Fibroblast of the aortic adventitia (primary cell): Measurements from ENCODE around the gene TBL1XR1. TPM values are rescaled to one million over a fixed set of nuclear protein-coding genes. Genes with fewer than 3 reads are reported as not detected.

Source experiments
- DNase-seq: peaks from one replicate; pipeline ENCODE4 v3.0.0-alpha.2; 2010; ENCODE audit warnings: low read depth
- H3K4me3 ChIP-seq: 2 replicates; pipeline ENCODE4 v1.5.1; 2011; ENCODE audit warnings: low read depth, mild to moderate bottlenecking, control low read depth, low read length, moderate library complexity
- total RNA-seq: library from RNA; depleted of rRNA; stranded (reverse); fragments of >200 nt; gene quantifications from 2 replicates; pipeline ENCODE4 v1.2.3, GENCODE V29; 2012; ENCODE audit warnings: low replicate concordance
- TF ChIP-seq, protein P1 (sequence below): IDR thresholded peaks from 2 replicates; pipeline ENCODE4 v1.5.1; 2011; ENCODE audit warnings: mild to moderate bottlenecking, low read length, control low read depth, inconsistent platforms; ENCODE audit not compliant: insufficient read depth

TBL1XR1 gene
- total RNA-seq, 1 donor, result 171 TPM

DNA sequence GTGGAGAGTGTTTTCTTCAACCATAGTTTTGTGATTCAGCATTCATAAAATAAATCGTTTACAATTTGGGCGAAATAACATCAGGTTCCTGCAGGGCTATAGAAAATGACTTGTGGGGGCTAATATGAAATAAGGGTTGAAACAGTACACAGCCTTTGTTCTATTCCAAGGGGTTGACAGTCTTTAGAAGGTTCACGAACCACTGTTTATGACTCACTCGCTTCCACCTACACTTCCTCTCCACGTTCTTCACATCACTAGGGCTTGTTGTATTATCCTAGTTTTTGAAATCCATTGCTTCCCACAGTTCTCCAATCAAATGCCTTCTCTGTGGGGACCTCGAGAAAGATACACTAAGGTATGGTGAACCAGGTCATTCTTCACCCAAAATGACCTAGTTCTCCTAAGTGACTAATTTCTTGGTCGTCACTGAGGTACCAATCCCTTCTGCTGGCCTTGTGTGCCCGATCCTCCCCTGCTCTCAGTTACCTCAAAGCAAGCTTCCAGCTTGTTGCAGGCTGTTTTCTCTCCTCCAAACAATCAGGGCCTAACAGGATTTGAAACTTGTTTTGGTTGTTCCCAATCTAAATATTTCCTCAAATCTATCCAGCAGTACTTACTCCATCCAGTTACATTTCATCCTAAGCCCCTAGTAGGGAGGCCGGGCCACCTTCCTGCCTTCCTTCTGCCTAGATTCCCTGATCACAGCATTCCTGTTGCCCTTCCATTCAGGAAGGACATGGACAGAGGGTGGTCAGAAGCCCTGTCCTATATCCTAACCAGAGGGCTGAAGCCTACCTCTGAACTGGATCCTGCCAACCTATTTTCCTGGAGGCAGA, 23.1 kb upstream of the TBL1XR1 start:
- H3K4me3 ChIP-seq, result no peak overlapping the region
- TF ChIP-seq, protein P1, sequence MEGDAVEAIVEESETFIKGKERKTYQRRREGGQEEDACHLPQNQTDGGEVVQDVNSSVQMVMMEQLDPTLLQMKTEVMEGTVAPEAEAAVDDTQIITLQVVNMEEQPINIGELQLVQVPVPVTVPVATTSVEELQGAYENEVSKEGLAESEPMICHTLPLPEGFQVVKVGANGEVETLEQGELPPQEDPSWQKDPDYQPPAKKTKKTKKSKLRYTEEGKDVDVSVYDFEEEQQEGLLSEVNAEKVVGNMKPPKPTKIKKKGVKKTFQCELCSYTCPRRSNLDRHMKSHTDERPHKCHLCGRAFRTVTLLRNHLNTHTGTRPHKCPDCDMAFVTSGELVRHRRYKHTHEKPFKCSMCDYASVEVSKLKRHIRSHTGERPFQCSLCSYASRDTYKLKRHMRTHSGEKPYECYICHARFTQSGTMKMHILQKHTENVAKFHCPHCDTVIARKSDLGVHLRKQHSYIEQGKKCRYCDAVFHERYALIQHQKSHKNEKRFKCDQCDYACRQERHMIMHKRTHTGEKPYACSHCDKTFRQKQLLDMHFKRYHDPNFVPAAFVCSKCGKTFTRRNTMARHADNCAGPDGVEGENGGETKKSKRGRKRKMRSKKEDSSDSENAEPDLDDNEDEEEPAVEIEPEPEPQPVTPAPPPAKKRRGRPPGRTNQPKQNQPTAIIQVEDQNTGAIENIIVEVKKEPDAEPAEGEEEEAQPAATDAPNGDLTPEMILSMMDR, result no peak
- DNase-seq, result peak; percentile 23

DNA sequence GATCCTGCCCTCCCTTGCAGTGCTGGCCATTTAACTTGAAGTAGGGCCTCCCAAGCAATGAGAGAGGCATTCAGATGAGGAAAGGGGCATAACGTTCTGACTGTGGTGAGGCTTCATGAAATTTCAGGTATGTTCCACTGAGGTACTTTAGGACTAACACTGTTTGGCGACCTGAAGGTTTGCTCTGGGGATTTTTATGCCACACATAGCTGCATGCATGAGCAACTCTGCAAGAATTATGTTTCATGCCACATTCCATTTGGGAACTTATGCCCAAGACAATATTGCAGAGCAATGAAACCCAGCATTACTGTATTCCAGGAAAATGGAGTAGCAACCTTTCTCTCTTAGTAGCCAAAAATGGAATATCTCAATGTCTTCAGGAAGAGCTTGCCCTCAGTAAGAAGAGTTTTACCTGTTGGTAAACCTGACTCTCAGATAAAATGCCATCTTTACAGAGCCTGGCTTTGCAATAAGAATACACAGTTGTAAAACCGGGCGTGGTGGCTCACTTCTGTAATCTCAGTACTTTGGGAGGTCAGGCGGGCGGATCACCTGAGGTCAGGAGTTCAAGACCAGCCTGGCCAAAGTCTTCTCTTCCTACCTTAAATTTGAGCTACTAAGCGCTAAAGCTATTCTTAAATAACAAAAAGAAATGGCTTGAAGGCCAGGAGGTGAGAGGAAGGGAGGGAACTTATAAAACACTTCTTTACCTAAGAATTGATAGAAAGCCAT, 16.7 kb upstream of the TBL1XR1 start:
- TF ChIP-seq, protein P1, result no peak
- H3K4me3 ChIP-seq, result no peak overlapping the region
- no peak for DNase-seq

DNA sequence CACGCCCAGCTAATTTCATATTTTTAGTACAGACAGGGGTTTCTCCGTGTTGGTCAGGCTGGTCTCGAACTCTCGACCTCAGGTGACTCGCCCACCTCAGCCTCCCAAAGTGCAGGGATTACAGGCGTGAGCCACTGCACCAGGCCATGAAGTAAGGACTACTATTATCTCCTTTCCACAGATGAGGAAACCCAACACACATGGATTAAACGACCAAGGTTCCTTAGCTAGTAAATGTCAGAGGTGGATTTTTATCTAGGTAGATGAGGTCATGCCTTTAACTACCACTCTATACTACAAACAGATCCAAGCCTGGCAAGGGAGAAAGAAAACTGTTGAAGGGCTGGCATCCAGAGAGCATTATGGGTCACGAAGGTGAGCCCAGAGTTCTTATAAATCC, 15.5 kb upstream of the TBL1XR1 start:
- no peak for DNase-seq
- no peak overlapping the region for H3K4me3 ChIP-seq
- TF ChIP-seq, protein P1, result no peak

DNA sequence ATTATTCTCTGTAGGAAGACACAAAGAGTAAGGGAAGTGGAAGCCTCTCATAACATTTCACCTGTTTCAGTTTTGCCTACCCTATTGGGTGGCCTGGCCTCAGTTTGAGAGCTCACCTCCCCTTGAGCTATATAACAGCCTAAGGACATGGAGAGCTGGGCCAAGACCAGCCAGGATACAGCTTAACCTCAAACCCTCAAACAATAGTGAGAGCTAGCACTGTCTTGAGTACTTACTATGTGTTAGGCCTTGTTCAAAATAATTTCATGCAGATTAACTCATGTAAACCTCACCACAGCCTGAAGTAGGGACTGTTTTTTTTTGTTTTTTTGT, 15.0 kb upstream of the TBL1XR1 start:
- no peak for DNase-seq
- H3K4me3 ChIP-seq, result no peak overlapping the region
- TF ChIP-seq, protein P1, result no peak

DNA sequence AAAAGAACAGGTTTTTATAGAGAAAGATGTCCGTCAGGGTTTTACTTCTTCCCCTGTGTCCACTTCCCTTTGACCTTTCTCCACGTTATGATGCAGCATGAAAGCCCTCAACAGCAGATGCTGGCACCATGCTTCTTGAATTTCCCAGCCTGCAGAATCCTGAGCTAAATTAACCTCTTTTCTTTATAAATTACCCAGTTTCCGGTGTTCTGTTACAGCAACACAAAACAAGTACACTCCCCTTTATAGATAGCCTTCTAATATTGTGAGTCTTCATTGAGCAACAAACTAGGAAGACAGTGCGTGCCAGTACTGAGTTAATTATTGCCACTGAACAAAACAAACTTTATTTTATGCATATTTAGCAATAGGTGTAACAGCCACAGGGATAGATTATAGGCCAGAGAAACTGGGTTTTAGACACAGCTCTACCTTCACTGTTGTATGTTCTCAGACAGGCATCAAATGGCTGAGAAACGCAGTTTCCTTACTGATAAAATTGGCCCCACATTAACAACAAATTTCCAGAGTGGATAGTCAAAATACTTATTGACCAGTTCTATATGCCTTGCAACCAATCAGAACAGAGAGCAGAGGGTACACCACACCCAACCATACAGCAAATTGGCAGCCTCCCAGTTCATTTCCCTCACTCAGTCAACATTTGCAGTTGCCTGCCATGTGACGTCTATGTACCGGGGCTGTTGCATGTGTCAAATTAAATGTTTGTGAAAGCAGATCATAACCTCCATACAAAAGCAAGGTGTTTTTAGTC, 14.4 kb upstream of the TBL1XR1 start:
- H3K4me3 ChIP-seq, result no peak overlapping the region
- no peak for DNase-seq
- TF ChIP-seq, protein P1, result no peak

DNA sequence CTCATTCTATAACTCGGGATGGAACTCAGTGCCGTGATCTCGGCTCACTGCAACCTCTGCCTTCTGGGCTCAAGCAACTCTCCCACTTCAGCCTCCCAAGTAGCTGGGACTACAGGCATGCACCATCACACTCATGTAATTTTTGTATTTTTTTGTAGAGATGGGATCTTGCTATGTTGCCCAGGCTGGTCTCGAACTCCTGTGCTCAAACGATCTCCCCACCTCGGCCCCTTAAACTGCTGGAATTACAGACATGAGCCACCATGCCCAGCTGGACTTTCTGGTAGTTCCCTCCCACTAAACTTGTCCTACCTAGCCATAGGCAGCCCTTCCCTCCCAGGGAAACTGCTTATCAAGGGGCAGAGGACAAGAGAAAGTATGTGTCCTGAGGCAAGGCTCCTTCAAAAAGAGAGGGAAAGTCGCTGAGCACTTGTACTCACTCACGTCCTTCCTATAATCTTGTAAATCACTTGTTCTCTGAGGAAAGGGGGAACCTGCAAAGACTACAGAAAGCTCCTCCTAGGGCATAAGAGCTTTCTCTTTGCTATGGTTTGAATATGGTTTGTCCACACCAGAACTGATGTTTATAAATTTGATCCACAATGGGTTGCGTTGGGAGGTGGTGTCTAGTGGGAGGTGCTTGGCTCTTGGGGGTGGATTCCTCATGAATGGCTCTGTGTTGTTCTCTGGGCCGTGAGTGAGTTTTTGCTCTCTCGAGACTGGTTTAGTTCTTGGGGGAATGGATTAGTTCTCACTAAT, 13.6 kb upstream of the TBL1XR1 start:
- DNase-seq, result no peak
- H3K4me3 ChIP-seq, result no peak overlapping the region
- TF ChIP-seq, protein P1, result no peak
